CD14-positive monocyte (primary cell): ENCODE results near the gene KIF1A. TPM values are rescaled to one million over a fixed set of nuclear protein-coding genes. Genes with fewer than 3 reads are reported as not detected.

Experiments used
- DNase-seq, 3 donors: peaks; one replicate each; pipeline ENCODE4 v3.0.0-alpha.2; 2011 to 2022
- H2AFZ ChIP-seq: 2 replicates; pipeline ENCODE4 v1.6.0; 2012; ENCODE audit warnings: mild to moderate bottlenecking, low read depth, low read length, inconsistent platforms; ENCODE audit not compliant: insufficient read depth, poor library complexity, severe bottlenecking
- H3K27ac ChIP-seq, 2 donors: 1 replicate in 1 of 2; 2 replicates in 1 of 2; pipeline ENCODE4 v1.5.1; 2012 to 2013; ENCODE audit warnings: low read length in 2 of 2, control low read depth in 1 of 2, inconsistent platforms in 1 of 2, low read depth in 1 of 2, mild to moderate bottlenecking in 1 of 2
- H3K27me3 ChIP-seq, 2 donors: one replicate each; pipeline versions ENCODE4 v1.6.0 to v1.6.1; 2011 to 2013; ENCODE audit warnings: low read length in 2 of 2; ENCODE audit not compliant: control insufficient read depth in 2 of 2, insufficient read depth in 2 of 2
- H3K36me3 ChIP-seq, 2 donors: replicated peaks in 1 of 2; 1 replicate in 1 of 2; 2 replicates in 1 of 2; pipeline versions ENCODE4 v1.5.1 to v1.6.1; 2012 to 2013; ENCODE audit warnings: low read length in 2 of 2, control low read depth in 1 of 2, inconsistent platforms in 1 of 2, mild to moderate bottlenecking in 1 of 2; ENCODE audit not compliant: insufficient read depth in 2 of 2, control insufficient read depth in 1 of 2
- H3K4me1 ChIP-seq, 2 donors: 1 replicate in 1 of 2; 2 replicates in 1 of 2; pipeline versions ENCODE4 v1.5.1 to v1.6.1; 2012 to 2013; ENCODE audit warnings: low read length in 2 of 2, control low read depth in 1 of 2, inconsistent platforms in 1 of 2, mild to moderate bottlenecking in 1 of 2, moderate library complexity in 1 of 2; ENCODE audit not compliant: insufficient read depth in 2 of 2, control insufficient read depth in 1 of 2
- H3K4me2 ChIP-seq: replicated peaks from 2 replicates; pipeline ENCODE3; 2012; ENCODE audit warnings: low read length, moderate library complexity, mild to moderate bottlenecking; ENCODE audit not compliant: poor library complexity, severe bottlenecking; ENCODE audit errors: extremely low read depth
- H3K4me3 ChIP-seq, 3 experiments: fragments of 200-600 bp in 1 of 3; sonication (generic) in 1 of 3; replicated peaks in 1 of 3; 1 replicate in 2 of 3; 2 replicates in 1 of 3; pipeline ENCODE4 v1.5.1; 2011 to 2013; ENCODE audit warnings: low read length in 3 of 3, mild to moderate bottlenecking in 3 of 3, control low read depth in 2 of 3, low read depth in 2 of 3, inconsistent platforms in 1 of 3, moderate library complexity in 1 of 3
- H3K79me2 ChIP-seq: 2 replicates; pipeline ENCODE4 v1.6.0; 2012; ENCODE audit warnings: mild to moderate bottlenecking, control low read depth, inconsistent platforms, low read length, moderate library complexity; ENCODE audit not compliant: insufficient read depth
- H3K9ac ChIP-seq: 2 replicates; pipeline ENCODE4 v1.6.0; 2017; ENCODE audit warnings: low read length, mild to moderate bottlenecking; ENCODE audit not compliant: insufficient read depth, poor library complexity, severe bottlenecking
- H3K9me3 ChIP-seq, 2 donors: replicated peaks in 1 of 2; 1 replicate in 1 of 2; 2 replicates in 1 of 2; pipeline versions ENCODE4 v1.5.1 to v1.6.1; 2012 to 2013; ENCODE audit warnings: low read length in 2 of 2, control low read depth in 1 of 2; ENCODE audit not compliant: control insufficient read depth in 1 of 2, insufficient read depth in 1 of 2
- H4K20me1 ChIP-seq: 2 replicates; pipeline ENCODE4 v1.6.0; 2012; ENCODE audit warnings: mild to moderate bottlenecking, low read length, control low read depth, moderate library complexity; ENCODE audit not compliant: insufficient read depth
- H3K27ac Mint-ChIP-seq, 7 donors: one replicate each; pipeline ENCODE4 v1.8.0; 2020; ENCODE audit warnings: mild to moderate bottlenecking in 7 of 7, mixed read lengths in 7 of 7, moderate library complexity in 6 of 7, inconsistent platforms in 2 of 7
- H3K27me3 Mint-ChIP-seq, 3 donors: one replicate each; pipeline ENCODE4 v1.8.0; 2021 to 2022; ENCODE audit warnings: low read depth in 3 of 3, mild to moderate bottlenecking in 3 of 3, mixed read lengths in 3 of 3, moderate library complexity in 3 of 3, inconsistent platforms in 1 of 3
- H3K36me3 Mint-ChIP-seq, 2 donors: one replicate each; pipeline ENCODE4 v1.8.0; 2020; ENCODE audit warnings: mixed read lengths in 2 of 2, inconsistent platforms in 1 of 2, mild to moderate bottlenecking in 1 of 2
- H3K4me1 Mint-ChIP-seq: one replicate; pipeline ENCODE4 v1.8.0; 2020; ENCODE audit warnings: mild to moderate bottlenecking, mixed read lengths
- H3K4me3 Mint-ChIP-seq, 2 donors: one replicate each; pipeline ENCODE4 v1.8.0; 2020; ENCODE audit warnings: mild to moderate bottlenecking in 2 of 2, mixed read lengths in 2 of 2, moderate library complexity in 1 of 2
- H3K9me3 Mint-ChIP-seq, 7 donors: one replicate each; pipeline ENCODE4 v1.8.0; 2020 to 2022; ENCODE audit warnings: mixed read lengths in 7 of 7, mild to moderate bottlenecking in 6 of 7, moderate library complexity in 6 of 7, inconsistent platforms in 2 of 7
- CTCF ChIP-seq: fragments of 200-600 bp; IDR thresholded peaks from one replicate; pipeline ENCODE4 v1.8.0; 2022; ENCODE audit warnings: antibody characterized with exemption, mild to moderate bottlenecking
- WGBS: methylation state at CpG from one replicate; pipeline ENCODE4 v1.1.5; 2013; ENCODE audit warnings: missing lambda C conversion rate; ENCODE audit not compliant: insufficient coverage; 5-methylcytosine and 5-hydroxymethylcytosine counted together
- intact Hi-C, 2 donors: fragments of 100-400 bp; cut with micrococcal nuclease; formaldehyde crosslinking; loops; one replicate each; pipeline versions ENCODE4 v1.15.0 to v1.15.1; 2023
- polyA plus RNA-seq, 3 donors: library from polyadenylated mRNA; depleted of rRNA in 1 of 3; unstranded in 2 of 3; stranded (reverse) in 1 of 3; fragments of 300-500 nt in 2 of 3; fragments of >200 nt in 1 of 3; fragmentation: Illumina TruSeq in 2 of 3; gene quantifications; 1 replicate in 2 of 3; 2 replicates in 1 of 3; pipeline ENCODE4 v1.2.3, GENCODE V29; 2012 to 2021

Gene KIF1A
- polyA plus RNA-seq, 3 donors = not detected

GRCh38 chr2:240806006-240806405 is 14.0 kb downstream of the KIF1A start:
- H3K27me3 ChIP-seq = peaks cover 7 to 9% of the 10 kb centered on the region in 2 donors
- WGBS = 100% methylated on average over 3 of the region's 4 CpGs
- Mint-ChIP-seq H3K27ac (no peak overlapping the region), H3K36me3 (no peaks in the 10 kb centered on the region), H3K9me3 (peaks cover 0 to 7% (median 0%) of the 10 kb centered on the region in 7 donors), H3K27me3 (peaks cover 21 to 32% (median 22%) of the 10 kb centered on the region in 3 donors), H3K4me3 (no peak overlapping the region), H3K4me1 (no peaks in the 10 kb centered on the region)
- no peak overlapping the region for H3K9ac ChIP-seq
- no peaks in the 10 kb centered on the region for H3K79me2 ChIP-seq
- peaks cover 0 to under 1% of the 10 kb centered on the region in 2 donors for H3K9me3 ChIP-seq
- H3K27ac ChIP-seq = no peak overlapping the region
- no peak for TF ChIP-seq CTCF
- no peak for DNase-seq
- intact Hi-C loops = no loop called here
- no peaks in the 10 kb centered on the region for H3K36me3 ChIP-seq
- H3K4me3 ChIP-seq = no peak overlapping the region
- H2AFZ ChIP-seq = no peak overlapping the region
- H4K20me1 ChIP-seq = no peaks in the 10 kb centered on the region
- H3K4me2 ChIP-seq = no peak overlapping the region
- H3K4me1 ChIP-seq = no peaks in the 10 kb centered on the region

- TF ChIP-seq CTCF = no peak
- Mint-ChIP-seq H3K4me1 (no peaks in the 10 kb centered on the region), H3K9me3 (peaks cover 0 to 10% (median 0%) of the 10 kb centered on the region in 7 donors), H3K27me3 (peaks cover 10 to 42% (median 26%) of the 10 kb centered on the region in 3 donors), H3K36me3 (no peaks in the 10 kb centered on the region), H3K27ac (no peak overlapping the region), H3K4me3 (no peak overlapping the region)
- H3K9ac ChIP-seq = no peak overlapping the region
- no peaks in the 10 kb centered on the region for H3K4me1 ChIP-seq
- H3K4me2 ChIP-seq = no peak overlapping the region
- no peak overlapping the region for H3K27ac ChIP-seq
- H4K20me1 ChIP-seq = no peaks in the 10 kb centered on the region
- intact Hi-C loops = no loop called here
- no peaks in the 10 kb centered on the region for H3K9me3 ChIP-seq
- no peak for DNase-seq
- H2AFZ ChIP-seq = no peak overlapping the region
- H3K36me3 ChIP-seq = no peaks in the 10 kb centered on the region
- peaks cover 9 to 11% of the 10 kb centered on the region in 2 donors for H3K27me3 ChIP-seq
- H3K4me3 ChIP-seq = no peak overlapping the region
- WGBS = 96% methylated on average over 4 of the region's 8 CpGs
- no peaks in the 10 kb centered on the region for H3K79me2 ChIP-seq
Observed at GRCh38 chr2:240803191-240803590, 16.8 kb downstream of the KIF1A start.
